HG03103 (cell line): ENCODE results near the gene FCAR.
"Not testable (repeated sequence)": the region's sequence is repeated elsewhere in the genome, so short reads cannot be mapped to it uniquely, and the experiment has no call there.

Source experiments
- ATAC-seq: cut with Tn5 transposase; IDR thresholded peaks from one replicate; pipeline ENCODE4 v1.9.1; 2021; ENCODE audit warnings: low read depth; ENCODE audit not compliant: unreplicated experiment

FCAR gene

GRCh38 chr19:54873990-54874389 lies at the start of gene FCAR:
FCAR (plus strand) TSS chr19:54874235; CDS start chr19:54874290, 55 bp downstream.
- ATAC-seq, result no peak

DNA sequence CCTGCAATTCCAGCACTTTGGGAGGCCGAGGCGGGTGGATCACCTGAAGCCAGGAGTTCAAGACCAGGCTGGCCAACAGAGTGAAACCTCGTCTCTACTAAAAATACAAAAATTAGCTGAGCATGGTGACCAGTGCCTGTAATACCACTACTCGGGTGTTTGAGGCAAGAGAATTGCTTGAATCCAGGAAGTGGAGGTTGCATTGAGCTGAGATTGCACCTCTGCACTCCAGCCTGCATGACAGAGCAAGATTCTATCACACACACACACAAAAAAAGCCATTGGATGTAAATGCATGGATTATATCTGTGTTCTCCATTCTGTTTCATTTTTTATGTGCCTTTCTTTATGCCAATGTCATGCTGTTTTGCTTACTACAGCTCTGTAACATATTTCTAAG lies 49.6 kb upstream of the FCAR start:
- not testable (repeated sequence) for ATAC-seq

DNA sequence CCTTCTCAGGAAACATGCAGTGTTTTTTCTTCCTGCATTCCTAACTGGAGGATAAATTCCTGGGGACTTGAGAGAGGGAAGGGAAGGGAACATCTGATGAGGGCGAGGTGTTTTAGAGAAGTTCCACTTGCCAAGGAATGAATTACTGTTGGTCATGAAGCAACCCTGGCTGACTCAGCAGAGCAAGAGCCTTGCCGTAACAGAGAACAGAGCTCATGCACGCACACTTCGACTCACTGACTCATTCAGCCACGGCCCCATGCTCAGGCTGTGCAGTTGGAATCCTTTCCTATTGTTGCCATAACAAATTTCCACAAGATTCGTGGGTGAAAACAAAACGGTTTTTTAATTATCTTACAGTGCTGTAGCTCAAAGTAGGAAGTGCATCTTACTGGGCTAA lies 48.7 kb upstream of the FCAR start:
- ATAC-seq, result not testable (repeated sequence)

DNA sequence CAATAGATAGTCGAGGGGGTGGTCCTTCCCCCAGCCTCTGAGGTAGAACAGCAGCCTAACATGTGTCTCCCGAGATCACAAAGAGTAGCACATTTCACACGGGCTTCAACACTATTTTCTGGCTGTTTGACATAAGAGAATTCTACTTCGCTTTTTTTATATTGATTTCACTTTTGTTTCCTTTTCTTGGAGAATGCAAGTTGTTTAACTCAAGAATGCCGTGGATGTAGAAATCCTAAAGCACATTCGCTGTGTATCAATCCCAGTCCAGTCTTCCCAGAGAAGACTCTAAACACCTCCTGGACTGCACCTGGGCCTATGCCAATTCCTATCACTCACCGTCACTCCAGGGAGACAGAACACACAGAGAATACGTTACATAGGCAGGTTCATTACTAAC lies 46.0 kb upstream of the FCAR start:
- ATAC-seq, result not testable (repeated sequence)

DNA sequence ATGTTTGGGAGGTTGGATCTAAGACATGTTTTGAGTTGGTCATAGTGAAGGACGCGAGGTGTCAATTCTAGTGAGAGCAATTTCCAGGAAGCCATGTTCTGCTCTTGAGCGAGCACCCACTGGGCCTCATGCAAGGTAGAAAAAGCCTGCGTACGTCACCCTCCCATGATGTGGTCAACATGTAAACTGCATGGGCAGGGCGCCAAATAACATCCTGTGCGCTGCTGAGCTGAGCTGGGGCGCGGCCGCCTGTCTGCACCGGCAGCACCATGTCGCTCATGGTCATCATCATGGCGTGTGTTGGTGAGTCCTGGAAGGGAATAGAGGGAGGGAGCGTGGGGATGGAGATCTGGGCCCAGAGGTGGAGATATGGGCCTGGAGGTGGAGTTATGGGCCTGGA lies 41.5 kb upstream of the FCAR start, which contains the start of gene KIR2DS4:
Gene KIR2DS4, plus strand, starts transcription at position 181 of the 400 bp plus-strand sequence.
- not testable (repeated sequence) for ATAC-seq

DNA sequence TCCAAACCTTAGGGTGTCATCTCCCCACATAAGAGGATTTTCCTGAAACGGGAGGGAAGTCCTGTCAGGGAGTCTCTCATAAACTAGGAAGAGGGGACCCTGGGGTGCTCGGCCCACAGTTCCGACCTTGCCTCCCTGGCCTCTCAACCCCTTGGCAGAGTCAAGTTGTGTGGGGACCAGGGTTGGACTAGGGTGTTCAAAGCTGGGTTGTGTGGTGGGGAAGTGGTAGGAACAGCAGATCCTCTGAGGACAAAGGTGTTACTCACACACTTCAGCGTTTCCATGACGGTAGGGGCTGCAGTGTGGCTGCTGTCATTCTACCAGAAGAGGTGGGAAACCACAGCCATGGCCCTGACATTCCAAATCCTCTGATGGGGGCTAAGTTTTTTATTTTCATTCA lies 38.9 kb upstream of the FCAR start:
- not testable (repeated sequence) for ATAC-seq

DNA sequence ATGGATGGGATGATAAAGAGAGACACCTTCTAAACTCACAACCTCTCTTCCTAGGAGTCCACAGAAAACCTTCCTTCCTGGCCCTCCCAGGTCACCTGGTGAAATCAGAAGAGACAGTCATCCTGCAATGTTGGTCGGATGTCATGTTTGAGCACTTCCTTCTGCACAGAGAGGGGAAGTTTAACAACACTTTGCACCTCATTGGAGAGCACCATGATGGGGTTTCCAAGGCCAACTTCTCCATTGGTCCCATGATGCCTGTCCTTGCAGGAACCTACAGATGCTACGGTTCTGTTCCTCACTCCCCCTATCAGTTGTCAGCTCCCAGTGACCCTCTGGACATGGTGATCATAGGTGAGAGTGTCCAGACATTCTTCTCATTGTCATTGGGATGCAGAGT lies 36.5 kb upstream of the FCAR start:
- ATAC-seq, result not testable (repeated sequence)

DNA sequence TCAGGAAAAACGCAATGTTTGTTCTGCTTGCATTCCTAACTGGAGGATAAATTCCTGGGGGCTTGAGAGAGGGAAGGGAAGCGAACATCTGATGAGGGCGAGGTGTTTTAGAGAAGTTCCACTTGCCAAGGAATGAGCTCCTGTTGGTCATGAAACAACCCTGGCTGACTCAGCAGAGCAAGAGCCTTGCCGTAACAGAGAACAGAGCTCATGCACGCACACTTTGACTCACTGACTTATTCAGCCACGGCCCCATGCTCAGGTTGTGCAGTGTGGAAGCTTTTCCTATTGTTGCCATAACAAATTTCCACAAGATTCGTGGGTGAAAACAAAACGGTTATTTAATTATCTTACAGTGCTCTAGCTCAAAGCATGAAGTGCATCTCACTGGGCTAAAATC lies 30.9 kb upstream of the FCAR start:
- ATAC-seq, result not testable (repeated sequence)

GRCh38 chr19:54850061-54850640 lies 23.9 kb upstream of the FCAR start, which contains the start of gene KIR3DL2:
KIR3DL2 (plus strand) TSS chr19:54850443; CDS start chr19:54850476, 33 bp downstream.
- ATAC-seq, result not testable (repeated sequence)

- no peak for ATAC-seq
Observed at GRCh38 chr19:54850930-54851329, 23.1 kb upstream of the FCAR start.

DNA sequence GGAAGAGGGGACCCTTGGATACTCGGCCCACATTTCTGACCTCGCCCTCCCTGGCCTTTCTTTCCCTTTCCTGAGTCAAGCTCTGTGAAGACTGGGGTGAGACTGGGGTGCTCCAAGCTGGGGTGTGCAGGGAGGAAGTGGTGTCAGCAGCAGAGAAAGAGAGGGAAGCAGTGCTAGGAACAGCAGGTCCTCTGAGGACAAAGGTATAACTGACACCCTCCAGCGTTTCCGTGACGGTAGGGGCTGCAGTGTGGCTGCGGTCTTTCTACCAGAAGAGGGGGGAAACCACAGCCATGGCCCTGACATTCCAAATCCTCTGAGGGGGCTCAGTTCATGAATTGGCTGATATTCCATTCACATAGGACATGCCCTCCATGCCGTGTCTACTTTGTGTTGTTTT lies 22.7 kb upstream of the FCAR start:
- ATAC-seq, result no peak

GRCh38 chr19:54855241-54855640 lies 18.8 kb upstream of the FCAR start:
- ATAC-seq, result not testable (repeated sequence)

GRCh38 chr19:54858476-54858875 lies 15.6 kb upstream of the FCAR start:
- not testable (repeated sequence) for ATAC-seq

GRCh38 chr19:54859421-54859820 lies 14.6 kb upstream of the FCAR start:
- ATAC-seq, result not testable (repeated sequence)

- ATAC-seq, result not testable (repeated sequence)
Observed at GRCh38 chr19:54863459-54863858, 10.6 kb upstream of the FCAR start.

DNA sequence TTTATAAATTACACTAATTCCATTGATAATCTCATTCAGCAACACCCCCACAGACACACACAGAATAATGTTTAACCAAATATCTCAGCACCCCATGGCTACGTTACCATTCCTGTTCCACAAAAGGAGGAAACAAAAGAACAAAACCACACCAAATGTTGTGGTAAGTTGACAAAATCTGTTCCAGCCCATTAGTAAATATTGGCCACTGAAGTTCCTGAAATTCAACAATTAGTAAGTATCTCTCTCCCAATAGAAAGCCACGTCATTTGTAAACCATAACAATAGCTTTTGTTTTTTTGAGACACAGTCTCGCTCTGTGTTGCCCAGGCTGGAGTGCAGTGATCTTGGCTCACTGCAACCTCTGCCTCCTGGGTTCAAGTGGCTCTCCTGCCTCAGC lies 2.3 kb upstream of the FCAR start:
- no peak for ATAC-seq

DNA sequence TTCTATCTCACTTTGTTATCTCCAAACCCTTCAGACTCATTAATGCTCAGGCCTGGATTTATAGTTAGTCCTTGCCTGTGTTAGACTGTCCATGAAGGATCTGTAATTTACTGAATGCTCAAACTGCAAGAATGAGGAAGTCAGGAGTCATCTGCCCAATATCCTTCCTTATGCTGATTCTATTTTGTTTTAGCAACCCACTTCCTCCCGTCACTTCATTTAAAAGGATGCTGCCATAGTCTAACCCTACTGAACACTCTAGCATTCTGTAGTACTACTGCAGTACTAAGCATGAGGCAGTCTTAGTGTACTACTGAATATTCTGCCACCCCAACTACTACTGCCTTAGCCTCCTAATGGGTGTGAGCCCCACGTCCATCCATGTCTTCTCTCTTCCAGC lies 1.5 kb downstream of the FCAR start:
- ATAC-seq, result no peak

GRCh38 chr19:54877471-54877870 lies 3.4 kb downstream of the FCAR start:
- no peak for ATAC-seq

GRCh38 chr19:54881884-54882283 lies 7.8 kb downstream of the FCAR start:
- ATAC-seq, result no peak

DNA sequence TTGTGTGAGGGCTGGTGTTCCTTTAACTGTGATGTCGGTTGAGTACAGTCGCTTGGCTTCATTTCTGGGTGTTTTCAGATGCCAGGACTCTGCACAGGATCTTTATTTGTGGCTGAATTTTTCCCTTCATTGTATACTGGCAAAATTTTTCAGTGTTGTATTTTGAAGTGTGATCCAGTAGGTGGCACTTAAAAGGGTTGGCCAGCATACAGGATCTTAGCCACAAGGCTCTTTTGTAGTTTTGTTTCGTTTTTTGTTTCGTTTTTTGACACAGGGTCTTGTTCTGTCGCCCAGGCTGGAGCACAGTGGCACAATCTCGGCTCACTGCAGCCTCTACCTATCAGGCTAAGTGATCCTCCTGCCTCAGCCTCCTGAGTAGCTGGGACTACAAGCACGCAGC lies 8.7 kb downstream of the FCAR start:
- no peak for ATAC-seq

GRCh38 chr19:54883228-54883627 lies 9.2 kb downstream of the FCAR start:
- ATAC-seq, result no peak

DNA sequence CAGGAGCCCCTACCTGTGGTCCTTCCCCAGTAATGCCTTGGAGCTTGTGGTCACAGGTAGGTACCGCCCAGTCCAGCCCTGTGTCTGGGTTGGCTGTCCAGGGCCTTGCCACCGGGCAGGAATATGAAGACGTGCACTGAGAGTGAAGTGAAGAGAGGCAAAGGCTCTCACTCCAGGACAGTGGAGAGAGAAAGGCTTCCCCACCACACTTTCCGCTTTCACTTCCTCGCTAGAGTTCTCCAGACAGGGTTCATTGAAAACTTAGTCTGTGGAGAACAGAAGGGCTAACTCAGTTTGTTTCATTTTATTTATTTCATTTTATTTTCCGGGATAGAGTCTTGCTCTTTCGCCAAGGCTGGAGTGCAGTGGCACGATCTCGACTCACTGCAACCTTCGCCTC lies 14.2 kb downstream of the FCAR start:
- no peak for ATAC-seq

GRCh38 chr19:54889566-54889965 lies 15.5 kb downstream of the FCAR start:
- no peak for ATAC-seq
